HG03196 (cell line): ENCODE results near the gene TM6SF1.
"Not testable (repeated sequence)": the region's sequence is repeated elsewhere in the genome, so short reads cannot be mapped to it uniquely, and the experiment has no call there.

Experiments
- ATAC-seq: cut with Tn5 transposase; IDR thresholded peaks from one replicate; pipeline ENCODE4 v1.9.1; 2021; ENCODE audit not compliant: unreplicated experiment

The TM6SF1 gene

DNA sequence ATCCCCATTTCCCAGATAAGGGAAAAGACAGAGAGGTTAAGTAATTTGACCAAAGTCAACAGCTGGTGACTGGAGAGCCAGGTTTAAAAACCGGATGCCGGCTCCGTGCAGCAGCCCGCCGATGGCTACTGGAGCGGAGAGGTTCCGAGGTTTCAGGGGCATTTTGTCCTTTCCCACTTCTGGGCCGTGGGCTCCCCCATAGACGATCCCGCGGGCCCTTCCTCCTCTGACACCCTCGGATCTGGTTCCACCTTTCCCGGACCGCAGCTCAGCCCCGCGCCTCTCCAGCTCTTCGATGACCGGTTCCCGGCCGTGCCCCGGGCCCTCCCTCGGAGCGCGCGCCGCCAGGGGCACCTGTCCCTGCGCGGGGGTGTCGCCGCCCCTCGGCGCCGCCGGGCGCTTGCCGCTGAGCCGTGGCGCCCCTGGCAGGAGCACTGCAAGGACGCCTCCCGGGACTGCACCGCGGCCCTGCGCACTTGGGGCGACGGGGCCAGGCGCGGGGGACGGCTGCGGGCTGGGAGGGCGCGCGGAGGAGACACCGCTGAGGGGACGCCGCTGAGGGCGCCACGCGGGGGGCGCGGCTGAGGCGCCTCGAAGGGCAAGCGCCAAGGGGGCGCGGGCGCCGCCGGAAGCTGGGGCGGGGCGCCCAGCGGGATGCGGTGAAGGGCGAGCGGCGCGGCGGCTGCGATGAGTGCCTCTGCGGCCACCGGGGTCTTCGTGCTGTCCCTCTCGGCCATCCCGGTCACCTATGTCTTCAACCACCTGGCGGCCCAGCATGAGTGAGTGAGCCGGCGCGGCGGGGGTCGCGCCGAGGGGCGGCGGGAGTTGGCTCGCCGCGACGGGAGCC is at the start of gene TM6SF1:
Gene TM6SF1, plus strand, starts transcription at position 652 of the 847 bp plus-strand sequence. Its CDS starts 36 bp downstream, at position 688.
- ATAC-seq = no peak

- ATAC-seq = no peak
Observed at GRCh38 chr15:83057696-83058376, 49.6 kb upstream of the TM6SF1 start.

DNA sequence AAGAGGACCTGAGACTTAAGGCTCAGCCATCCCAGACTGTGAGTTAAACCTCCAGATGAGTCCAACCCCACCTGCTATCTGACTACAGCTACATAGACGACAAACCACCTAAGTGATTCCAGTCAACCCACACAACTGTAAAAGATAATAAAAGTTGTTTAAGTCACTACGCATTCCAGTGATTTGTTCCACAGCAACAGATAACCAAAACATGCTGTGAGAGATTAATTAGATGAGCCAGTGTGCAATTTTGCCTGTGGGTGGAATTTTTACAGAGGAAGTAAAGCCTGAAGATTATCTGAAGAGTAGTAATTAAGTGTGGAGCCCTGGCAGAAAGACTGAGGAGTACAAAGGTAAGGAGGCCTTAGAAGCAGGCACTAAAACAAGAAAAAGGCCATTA is 45.8 kb upstream of the TM6SF1 start:
- ATAC-seq = no peak

- no peak for ATAC-seq
Observed at GRCh38 chr15:83062768-83063180, 44.7 kb upstream of the TM6SF1 start.

- no peak for ATAC-seq
Observed at GRCh38 chr15:83063551-83063950, 43.9 kb upstream of the TM6SF1 start.

- no peak for ATAC-seq
Observed at GRCh38 chr15:83064859-83065258, 42.6 kb upstream of the TM6SF1 start.

DNA sequence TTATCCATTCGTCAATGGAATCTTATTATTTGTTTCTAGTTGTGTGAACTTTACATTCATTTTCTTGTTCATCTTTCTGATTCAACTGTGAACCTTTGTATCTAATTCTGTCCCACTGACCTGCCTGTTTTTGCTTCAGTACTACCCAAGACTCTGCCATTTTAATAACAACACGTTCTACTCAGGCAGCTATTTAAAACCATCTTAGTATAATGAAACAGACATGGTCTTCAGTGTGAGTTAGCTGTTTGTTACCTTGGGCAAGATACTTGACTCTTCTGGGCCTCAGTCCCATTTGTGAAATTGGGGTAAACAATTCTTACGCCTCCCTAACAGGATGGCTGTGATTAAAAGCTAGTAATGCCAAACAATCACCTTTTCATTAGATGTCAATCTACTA is 42.0 kb upstream of the TM6SF1 start:
- no peak for ATAC-seq

DNA sequence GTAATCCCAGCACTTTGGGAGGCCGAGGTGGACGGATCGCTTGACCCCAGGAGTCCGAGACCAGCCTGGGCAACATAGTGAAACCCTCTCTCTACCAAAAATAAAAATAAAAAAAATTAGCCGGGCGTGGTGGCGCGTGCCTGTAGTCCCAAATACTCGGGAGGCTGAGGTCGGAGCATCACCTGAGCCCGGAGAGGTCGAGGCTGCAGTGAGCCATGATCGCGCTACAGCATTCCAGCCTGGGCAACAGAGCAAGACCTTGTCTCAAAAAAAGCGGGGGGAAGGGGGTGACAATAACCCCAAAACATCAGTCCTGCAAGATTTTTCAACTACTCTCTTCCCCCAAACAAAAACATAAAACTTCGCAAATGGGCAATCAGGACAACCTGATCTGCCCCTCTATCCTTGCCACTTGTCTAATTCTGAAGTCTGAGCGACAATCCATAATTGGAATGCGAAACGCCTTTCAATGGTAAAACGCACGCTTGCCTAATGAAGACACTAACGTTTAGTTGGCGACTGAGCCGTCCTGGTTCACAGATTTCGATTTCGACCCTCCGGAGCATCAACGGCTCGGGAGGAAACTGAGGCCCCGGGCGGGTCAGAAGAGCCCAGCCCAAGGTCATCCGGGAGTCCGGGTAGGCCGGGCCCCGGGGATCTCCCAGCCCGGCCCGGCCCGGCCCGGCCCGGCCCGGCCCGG is 41.3 kb upstream of the TM6SF1 start:
- no peak for ATAC-seq

DNA sequence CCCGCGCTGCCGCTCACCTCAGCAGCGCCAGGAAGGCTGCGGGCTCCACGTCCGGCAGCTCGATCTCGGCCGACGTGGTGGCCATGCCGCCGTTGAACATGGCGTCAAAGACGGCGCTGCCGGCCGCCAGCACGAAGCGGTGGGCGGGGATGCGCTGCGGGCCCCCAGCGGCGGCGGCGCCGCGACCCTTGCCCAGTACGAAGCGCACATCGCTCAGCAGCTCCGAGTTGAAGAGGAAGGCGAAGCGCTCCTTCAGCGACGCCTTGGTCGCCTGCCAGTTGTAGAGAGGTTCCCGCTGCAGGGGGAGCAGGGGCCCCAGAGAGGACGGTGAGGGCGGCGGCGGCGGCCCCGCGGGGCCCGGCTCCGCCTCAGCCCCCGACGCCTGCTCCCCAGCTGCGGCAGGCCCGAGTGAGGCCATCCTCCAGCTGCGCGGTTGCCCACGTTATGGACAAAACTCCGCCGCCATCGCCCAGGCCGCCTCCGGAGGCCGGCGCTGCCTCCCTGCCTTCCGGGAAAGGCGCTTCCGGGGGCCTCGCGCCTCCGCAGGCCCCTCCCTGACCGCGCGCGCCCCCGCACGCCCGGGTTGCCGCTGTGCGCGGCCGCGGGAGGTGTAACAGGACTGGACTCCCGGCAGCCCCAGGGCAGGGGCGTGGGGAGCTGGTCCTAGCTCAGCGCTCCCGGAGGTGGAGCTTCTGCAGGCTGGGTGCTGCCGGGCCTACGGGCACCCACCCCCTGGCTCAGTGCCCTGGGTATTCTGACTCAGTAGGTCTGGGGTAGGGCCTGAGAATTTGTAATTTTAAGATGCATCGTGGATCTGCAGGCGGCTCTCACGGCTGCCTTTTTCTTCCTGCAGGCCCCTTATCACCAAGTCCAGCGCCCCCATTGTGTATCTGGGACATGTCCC is 40.5 kb upstream of the TM6SF1 start, which contains the start of gene BTBD1:
Gene BTBD1, minus strand, starts transcription at position 519 of the 904 bp plus-strand sequence. Its CDS starts 101 bp downstream, at position 418.
- ATAC-seq = peak; percentile 90

DNA sequence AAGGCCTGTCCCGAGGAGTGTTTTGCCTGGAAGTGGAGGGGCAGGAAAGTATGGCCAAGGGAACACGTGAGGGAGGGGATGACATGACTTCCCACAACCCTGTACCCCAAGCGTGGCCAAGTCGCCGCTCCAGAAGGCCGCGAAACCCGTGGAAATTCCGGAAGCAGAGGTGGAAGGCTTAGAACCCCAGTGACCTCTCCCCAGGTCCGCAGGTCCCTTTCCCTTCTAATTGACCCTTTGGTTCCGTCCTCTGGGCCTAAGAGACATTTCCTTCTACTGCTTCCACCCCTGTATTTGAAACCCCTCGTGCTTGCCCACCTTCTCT is 39.8 kb upstream of the TM6SF1 start:
- ATAC-seq = no peak

DNA sequence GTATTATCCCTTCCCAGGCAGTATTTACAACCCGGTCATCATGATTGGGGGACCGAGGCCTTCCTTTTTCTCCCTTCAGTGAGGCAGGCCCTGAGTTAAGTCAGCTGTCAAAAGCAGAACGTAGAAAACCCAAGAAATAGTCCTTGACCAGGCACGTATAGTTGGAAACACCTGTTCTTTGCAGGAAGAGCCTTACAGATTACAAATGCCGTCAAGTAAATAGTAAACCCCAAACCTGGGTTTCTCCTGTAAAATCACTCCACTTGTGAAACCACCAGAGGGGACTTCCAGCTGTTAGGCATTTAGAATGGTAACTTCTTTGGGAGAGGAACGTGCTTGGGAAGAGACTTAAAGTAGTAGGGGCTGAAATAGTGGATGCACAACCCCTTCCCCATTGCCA is 39.4 kb upstream of the TM6SF1 start:
- ATAC-seq = no peak

DNA sequence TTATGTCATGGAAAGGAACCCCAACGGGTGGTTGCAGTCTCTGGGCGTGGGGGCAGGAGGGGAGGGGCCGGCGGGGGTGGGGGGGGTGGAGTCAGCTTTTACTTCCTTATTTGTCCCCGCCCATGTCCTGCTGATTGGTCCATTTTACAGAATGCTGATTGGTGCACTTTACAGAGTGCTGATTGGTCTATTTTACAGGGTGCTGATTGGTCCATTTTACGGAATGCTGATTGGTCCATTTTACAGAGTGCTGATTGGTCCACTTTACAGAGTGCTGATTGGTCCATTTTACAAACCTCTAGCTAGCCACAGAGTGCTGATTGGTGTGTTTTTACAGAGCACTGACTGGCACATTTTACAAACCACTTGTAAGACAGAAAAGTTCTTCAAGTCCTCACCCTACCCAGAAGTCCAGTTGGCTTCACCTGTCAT is 38.2 kb upstream of the TM6SF1 start:
- not testable (repeated sequence) for ATAC-seq

DNA sequence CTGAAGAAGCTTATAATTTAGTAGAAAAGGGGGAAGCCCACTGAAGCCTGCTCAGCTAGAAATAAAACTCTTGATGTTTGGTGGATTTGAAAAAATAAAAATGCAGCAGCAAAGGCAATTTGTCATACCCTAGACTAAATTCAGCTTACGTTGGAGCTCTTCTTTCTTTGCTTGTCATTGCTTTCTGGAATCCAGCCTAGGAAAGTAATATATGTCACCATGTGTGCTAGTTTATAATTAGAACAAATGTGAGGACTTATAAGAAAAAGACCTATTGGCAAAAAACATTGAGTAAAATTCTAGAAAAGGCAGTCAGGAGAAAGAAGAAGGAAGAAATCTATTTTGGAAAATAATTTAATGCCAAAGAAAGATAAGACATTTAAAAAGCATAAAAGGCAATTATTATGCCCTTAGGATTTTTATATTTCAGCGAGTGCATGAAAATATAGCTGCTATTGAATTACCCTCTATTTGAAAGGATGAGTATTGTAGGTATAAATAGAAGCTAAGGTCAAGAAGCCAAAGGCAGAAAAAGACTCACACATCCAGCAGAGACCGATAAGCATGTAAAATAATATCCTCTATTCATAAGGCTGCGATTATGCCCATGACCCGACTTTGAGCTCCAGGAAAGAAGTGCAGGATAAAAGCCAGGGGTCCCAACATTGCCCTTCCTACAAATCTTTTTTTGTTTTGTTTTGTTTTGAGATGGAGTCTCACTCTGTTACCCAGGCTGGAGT is 29.8 kb upstream of the TM6SF1 start:
- ATAC-seq = no peak

- ATAC-seq = no peak
Observed at GRCh38 chr15:83078712-83079111, 28.7 kb upstream of the TM6SF1 start.

DNA sequence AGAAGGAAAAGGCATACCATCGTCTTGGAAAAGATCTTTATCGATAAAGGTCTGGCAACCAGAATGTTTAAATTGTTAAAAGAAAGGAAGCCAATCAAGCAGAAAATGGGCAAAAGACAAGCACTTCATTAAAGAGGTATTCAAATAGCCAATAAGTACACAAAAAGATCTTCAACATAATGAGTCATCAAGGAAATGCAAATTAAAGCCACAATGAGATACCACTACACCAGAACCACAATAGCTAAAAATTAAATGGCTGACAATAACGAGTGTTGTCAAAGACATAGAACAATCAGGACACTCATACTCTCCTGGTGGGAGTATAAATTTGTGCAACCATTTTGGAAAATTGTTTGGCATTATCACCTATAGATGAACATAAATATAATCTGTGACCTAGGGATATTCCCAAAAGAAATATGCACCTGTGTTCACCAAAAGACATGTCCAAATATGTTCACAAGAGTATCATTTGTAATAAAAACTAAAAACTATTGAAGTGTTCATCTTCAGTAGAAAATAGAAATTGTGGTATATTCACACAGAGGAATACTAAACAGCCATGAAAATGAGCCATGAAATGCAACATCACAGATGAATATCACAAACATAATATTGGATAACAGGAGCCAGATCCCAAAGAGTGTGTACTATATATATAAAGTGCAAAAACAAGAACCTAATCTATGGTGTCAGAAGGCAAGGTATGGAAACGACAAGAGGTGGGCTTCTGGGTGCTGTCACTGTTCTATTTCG is 26.0 kb upstream of the TM6SF1 start:
- ATAC-seq = no peak

DNA sequence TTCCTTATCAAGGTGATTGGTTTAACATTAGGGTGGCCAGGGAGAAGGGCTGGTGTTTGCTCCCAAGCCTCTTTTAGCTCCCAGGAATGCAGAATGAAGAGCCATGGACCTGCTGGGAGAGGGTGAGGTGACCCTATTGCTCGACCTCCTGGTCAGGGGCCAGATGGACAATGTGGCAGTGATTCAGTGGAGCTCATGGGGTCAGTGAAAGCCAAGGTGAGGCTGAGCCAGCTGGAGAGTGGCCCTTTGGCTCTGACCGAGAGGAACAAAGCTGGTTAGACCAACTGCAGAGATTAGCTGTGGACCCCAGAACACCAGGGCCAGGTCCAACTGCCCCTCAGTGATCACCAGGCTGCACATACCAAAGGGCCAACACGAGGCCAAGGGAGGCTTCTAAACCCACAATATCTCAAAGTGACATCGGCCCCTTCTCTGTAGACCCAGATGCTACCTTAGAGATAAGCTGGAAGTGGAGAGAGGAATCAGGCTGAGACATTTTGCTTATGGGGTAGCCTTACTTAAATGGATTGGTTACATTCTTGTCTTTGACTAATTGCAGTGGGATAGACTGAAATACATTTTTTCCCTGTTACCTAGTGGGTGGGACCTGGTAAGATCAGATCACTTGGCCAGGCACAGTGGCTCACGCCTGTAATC is 24.6 kb upstream of the TM6SF1 start:
- no peak for ATAC-seq

DNA sequence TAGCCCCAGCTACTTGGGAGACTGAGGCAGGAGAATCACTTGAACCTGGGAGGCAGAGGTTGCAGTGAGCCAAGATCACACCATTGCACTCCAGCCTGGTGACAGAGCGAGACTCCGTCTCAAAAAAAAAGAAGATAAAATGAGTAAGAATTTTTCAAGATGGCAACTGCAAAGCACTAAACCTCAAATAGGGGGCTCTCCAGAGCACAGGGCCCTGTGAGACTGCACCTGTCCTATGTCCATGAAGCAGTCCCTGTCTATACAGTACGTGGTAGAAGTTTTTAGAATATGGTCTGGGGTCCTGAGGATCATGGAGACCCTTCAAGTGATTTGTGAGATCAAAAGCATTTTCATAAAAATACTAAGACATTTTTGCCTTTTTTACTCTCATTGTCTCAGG is 22.0 kb upstream of the TM6SF1 start:
- not testable (repeated sequence) for ATAC-seq

DNA sequence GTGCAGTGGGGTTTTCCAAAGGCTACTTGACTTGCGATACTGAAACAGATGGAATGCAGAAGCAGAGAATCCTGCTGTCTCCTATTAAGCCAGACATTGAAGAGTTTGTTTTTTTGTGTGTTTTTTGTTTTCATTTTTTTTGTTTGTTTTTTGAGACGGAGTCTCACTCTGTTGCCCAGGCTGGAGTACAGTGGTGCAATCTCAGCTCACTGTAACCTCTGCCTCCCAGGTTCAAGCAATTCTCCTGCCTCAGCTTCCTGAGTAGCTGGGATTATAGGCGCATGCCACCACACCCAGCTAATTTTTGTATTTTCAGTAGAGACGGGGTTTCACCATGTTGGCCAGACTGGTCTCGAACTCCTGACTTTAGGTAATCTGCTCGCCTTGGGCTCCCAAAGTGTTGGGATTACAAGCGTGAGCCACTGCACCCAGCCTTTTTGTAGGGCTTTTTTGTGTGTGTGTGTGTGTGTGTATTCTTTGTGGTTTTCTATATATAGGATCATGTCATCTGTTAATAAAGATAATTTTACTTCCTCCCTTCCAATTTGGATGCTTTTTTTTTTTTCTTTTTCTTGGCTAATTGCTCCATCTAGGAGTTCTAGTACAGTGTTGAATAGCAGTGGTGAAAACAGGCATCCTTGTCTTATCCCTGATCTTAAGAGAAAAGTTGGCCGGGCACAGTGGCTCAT is 21.4 kb upstream of the TM6SF1 start:
- ATAC-seq = not testable (repeated sequence)
